ENCODE measurements around the gene DYNLT2.

Gene DYNLT2

GRCh38 chr6:169777896-169778295 is 26.5 kb upstream of the DYNLT2 start:
- no peak overlapping the region for H3K4me2 ChIP-seq
- no peaks in the 10 kb centered on the region for H3K4me1 ChIP-seq (ENCODE audit: low read depth, poor library complexity, severe bottlenecking)
- no peaks in the 10 kb centered on the region for H3K27me3 ChIP-seq (ENCODE audit: insufficient read depth, low read depth)
- no peak overlapping the region for H3K9ac ChIP-seq
- no peak overlapping the region for H3K27ac ChIP-seq
- H3K79me2 ChIP-seq (ENCODE audit: insufficient read depth, low read depth) = no peaks in the 10 kb centered on the region
- H3K36me3 ChIP-seq (ENCODE audit: insufficient read depth) = no peaks in the 10 kb centered on the region
- no peaks in the 10 kb centered on the region for H4K20me1 ChIP-seq (ENCODE audit: insufficient read depth)
- H3K4me3 ChIP-seq (IDR thresholded peaks at IDR 0.05; ENCODE audit: insufficient read depth, low read depth, low read length) = no peak overlapping the region
- H2AFZ ChIP-seq (ENCODE audit: low read depth) = no peak overlapping the region
- no peak for TF ChIP-seq CTCF (conservative IDR thresholded peaks at IDR 0.05; ENCODE audit: low read depth, low read length)

GRCh38 chr6:169776379-169776778 is 25.0 kb upstream of the DYNLT2 start:
- H3K36me3 ChIP-seq (ENCODE audit: insufficient read depth) = no peaks in the 10 kb centered on the region
- H3K27ac ChIP-seq = no peak overlapping the region

GRCh38 chr6:169775321-169775720 is 23.9 kb upstream of the DYNLT2 start:
- TF ChIP-seq CTCF (conservative IDR thresholded peaks at IDR 0.05; ENCODE audit: low read depth, low read length) = no peak
- Histone ChIP-seq H3K27me3 (ENCODE audit: insufficient read depth, low read depth) (no peaks in the 10 kb centered on the region), H3K27ac (no peak overlapping the region)

More at GRCh38 chr6:169776379-169776778, 25.0 kb upstream of the DYNLT2 start:
- Histone ChIP-seq H3K79me2 (ENCODE audit: insufficient read depth, low read depth) (no peaks in the 10 kb centered on the region), H3K4me3 (IDR thresholded peaks at IDR 0.05; ENCODE audit: insufficient read depth, low read depth, low read length) (no peak overlapping the region), H3K4me1 (ENCODE audit: low read depth, poor library complexity, severe bottlenecking) (no peaks in the 10 kb centered on the region), H3K4me2 (no peak overlapping the region), H4K20me1 (ENCODE audit: insufficient read depth) (no peaks in the 10 kb centered on the region), H2AFZ (ENCODE audit: low read depth) (no peak overlapping the region), H3K9ac (no peak overlapping the region), H3K27me3 (ENCODE audit: insufficient read depth, low read depth) (no peaks in the 10 kb centered on the region)
- TF ChIP-seq CTCF (conservative IDR thresholded peaks at IDR 0.05; ENCODE audit: low read depth, low read length) = no peak

GRCh38 chr6:169774347-169774746 is 23.0 kb upstream of the DYNLT2 start:
- H3K27ac ChIP-seq = no peak overlapping the region
- no peak overlapping the region for H3K4me2 ChIP-seq
- H3K9ac ChIP-seq = no peak overlapping the region
- H3K79me2 ChIP-seq (ENCODE audit: insufficient read depth, low read depth) = no peaks in the 10 kb centered on the region
- no peak overlapping the region for H3K4me3 ChIP-seq (IDR thresholded peaks at IDR 0.05; ENCODE audit: insufficient read depth, low read depth, low read length)
- no peak for TF ChIP-seq CTCF (conservative IDR thresholded peaks at IDR 0.05; ENCODE audit: low read depth, low read length)
- peaks cover 4% of the 10 kb centered on the region for H3K4me1 ChIP-seq (ENCODE audit: low read depth, poor library complexity, severe bottlenecking)
- no peaks in the 10 kb centered on the region for H3K36me3 ChIP-seq (ENCODE audit: insufficient read depth)
- H2AFZ ChIP-seq (ENCODE audit: low read depth) = no peak overlapping the region
- no peaks in the 10 kb centered on the region for H4K20me1 ChIP-seq (ENCODE audit: insufficient read depth)
- no peaks in the 10 kb centered on the region for H3K27me3 ChIP-seq (ENCODE audit: insufficient read depth, low read depth)

More at GRCh38 chr6:169775321-169775720, 23.9 kb upstream of the DYNLT2 start:
- Histone ChIP-seq H3K4me1 (ENCODE audit: low read depth, poor library complexity, severe bottlenecking) (no peaks in the 10 kb centered on the region), H3K4me3 (IDR thresholded peaks at IDR 0.05; ENCODE audit: insufficient read depth, low read depth, low read length) (no peak overlapping the region), H3K79me2 (ENCODE audit: insufficient read depth, low read depth) (no peaks in the 10 kb centered on the region), H3K36me3 (ENCODE audit: insufficient read depth) (no peaks in the 10 kb centered on the region), H4K20me1 (ENCODE audit: insufficient read depth) (no peaks in the 10 kb centered on the region), H3K9ac (no peak overlapping the region), H3K4me2 (no peak overlapping the region), H2AFZ (ENCODE audit: low read depth) (no peak overlapping the region)

Measured in KMS-11 (cell line).